Lower leg skin (tissue), 3 donors: ENCODE measurements around the gene IRF9.

Source experiments
- POLR2A ChIP-seq, 2 donors: fragments of 450-650 bp; IDR thresholded peaks; one replicate each; pipeline ENCODE4 v1.6.1; 2016 to 2017; ENCODE audit warnings: antibody characterized with exemption in 2 of 2, mild to moderate bottlenecking in 1 of 2, moderate library complexity in 1 of 2
- TF ChIP-seq, protein P1 (sequence below), 3 donors: fragments of 450-650 bp; IDR thresholded peaks; one replicate each; pipeline ENCODE4 v1.5.1; 2016; ENCODE audit warnings: antibody characterized with exemption in 3 of 3, mild to moderate bottlenecking in 3 of 3, moderate library complexity in 2 of 3

DNA sequence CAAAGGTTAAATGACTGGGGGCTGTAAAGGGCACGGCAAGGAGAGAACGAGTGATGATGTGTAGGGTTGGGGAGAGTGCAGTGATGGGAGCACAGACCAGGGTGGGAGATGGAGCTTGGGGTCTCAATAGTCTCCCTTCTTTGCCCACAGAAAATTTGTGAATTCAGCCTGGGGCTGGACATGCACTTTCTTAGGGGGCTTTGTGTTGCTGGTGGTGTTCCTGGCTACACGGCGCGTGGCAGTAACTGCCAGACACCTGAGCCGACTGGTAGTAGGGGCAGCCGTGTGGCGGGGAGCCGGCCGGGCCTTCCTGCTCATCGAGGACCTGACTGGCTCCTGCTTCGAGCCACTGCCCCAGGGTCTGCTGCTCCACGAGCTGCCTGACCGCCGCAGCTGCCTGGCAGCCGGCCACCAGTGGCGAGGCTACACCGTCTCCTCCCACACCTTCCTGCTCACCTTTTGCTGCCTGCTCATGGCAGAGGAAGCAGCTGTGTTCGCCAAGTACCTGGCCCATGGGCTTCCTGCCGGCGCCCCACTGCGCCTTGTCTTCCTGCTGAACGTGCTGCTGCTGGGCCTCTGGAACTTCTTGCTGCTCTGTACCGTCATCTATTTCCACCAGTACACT, 28.9 kb upstream of the IRF9 start:
- TF ChIP-seq, protein P1, sequence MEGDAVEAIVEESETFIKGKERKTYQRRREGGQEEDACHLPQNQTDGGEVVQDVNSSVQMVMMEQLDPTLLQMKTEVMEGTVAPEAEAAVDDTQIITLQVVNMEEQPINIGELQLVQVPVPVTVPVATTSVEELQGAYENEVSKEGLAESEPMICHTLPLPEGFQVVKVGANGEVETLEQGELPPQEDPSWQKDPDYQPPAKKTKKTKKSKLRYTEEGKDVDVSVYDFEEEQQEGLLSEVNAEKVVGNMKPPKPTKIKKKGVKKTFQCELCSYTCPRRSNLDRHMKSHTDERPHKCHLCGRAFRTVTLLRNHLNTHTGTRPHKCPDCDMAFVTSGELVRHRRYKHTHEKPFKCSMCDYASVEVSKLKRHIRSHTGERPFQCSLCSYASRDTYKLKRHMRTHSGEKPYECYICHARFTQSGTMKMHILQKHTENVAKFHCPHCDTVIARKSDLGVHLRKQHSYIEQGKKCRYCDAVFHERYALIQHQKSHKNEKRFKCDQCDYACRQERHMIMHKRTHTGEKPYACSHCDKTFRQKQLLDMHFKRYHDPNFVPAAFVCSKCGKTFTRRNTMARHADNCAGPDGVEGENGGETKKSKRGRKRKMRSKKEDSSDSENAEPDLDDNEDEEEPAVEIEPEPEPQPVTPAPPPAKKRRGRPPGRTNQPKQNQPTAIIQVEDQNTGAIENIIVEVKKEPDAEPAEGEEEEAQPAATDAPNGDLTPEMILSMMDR (IDR thresholded peaks at IDR 0.05): no peak
- no peak for TF ChIP-seq POLR2A (IDR thresholded peaks at IDR 0.05)
